Endothelial cell of umbilical vein (primary cell): ENCODE data around the gene NKD2. TPM values are rescaled to one million over a fixed set of nuclear protein-coding genes. Genes with fewer than 3 reads are reported as not detected.

Source experiments
- BruUV-seq: library from RNA; stranded (reverse); fragments of 400-500 nt; replicated peaks from 2 replicates; lab custom pipeline; 2021; lab: Mats Ljungman, UMichigan
- CTCF ChIA-PET: fragments of 300-600, 350-600 bp; sonication (Branson Sonifier 250); formaldehyde crosslinking; loops from one replicate; lab custom pipeline; 2021; ENCODE audit warnings: antibody characterized with exemption, inconsistent platforms; lab: Charles Lee
- POLR2A ChIA-PET: fragments of 300-600, 350-600 bp; sonication (Branson Sonifier 250); formaldehyde crosslinking; loops from one replicate; lab custom pipeline; 2021; ENCODE audit warnings: antibody characterized with exemption, inconsistent platforms; lab: Charles Lee
- DNase-seq: peaks from one replicate; pipeline ENCODE4 v3.0.0-alpha.2; 2011; ENCODE audit warnings: low read depth, low spot score
- FAIRE-seq: peaks from 2 replicates; lab custom pipeline; 2011; peaks lifted over from hg19 to GRCh38; lab: Jason Lieb, UNC
- H2AFZ ChIP-seq: 2 replicates; pipeline ENCODE4 v1.6.0; 2012; ENCODE audit warnings: low read depth, low read length, control low read depth, inconsistent platforms
- H3K27ac ChIP-seq: 2 replicates; pipeline ENCODE4 v1.5.1; 2011; ENCODE audit warnings: low read depth, mild to moderate bottlenecking, control low read depth, low read length, moderate library complexity; ENCODE audit not compliant: insufficient read depth
- H3K27me3 ChIP-seq, 2 experiments: 2 replicates each; pipeline versions ENCODE4 v1.6.0 to v1.6.1; 2011; ENCODE audit warnings: low read length in 2 of 2, mixed read lengths in 1 of 2; ENCODE audit not compliant: control insufficient read depth in 2 of 2, insufficient read depth in 2 of 2
- H3K36me3 ChIP-seq, 2 experiments: 2 replicates in 1 of 2; 3 replicates in 1 of 2; pipeline ENCODE4 v1.5.1; 2011; ENCODE audit warnings: low read length in 2 of 2, mild to moderate bottlenecking in 1 of 2, moderate library complexity in 1 of 2; ENCODE audit not compliant: control insufficient read depth in 2 of 2, insufficient read depth in 2 of 2; ENCODE audit errors: extremely low read depth in 1 of 2
- H3K4me1 ChIP-seq: 3 replicates; pipeline ENCODE4 v1.5.1; 2011; ENCODE audit warnings: mild to moderate bottlenecking, low read length; ENCODE audit not compliant: control insufficient read depth, insufficient read depth; ENCODE audit errors: extremely low read depth
- H3K4me2 ChIP-seq: 2 replicates; pipeline ENCODE4 v1.6.1; 2011; ENCODE audit warnings: low read length, control low read depth, mixed read lengths; ENCODE audit not compliant: insufficient read depth
- H3K4me3 ChIP-seq, 3 experiments: fragments of 200-600 bp in 1 of 3; sonication (generic), shearing (Covaris generic) in 1 of 3; replicated peaks in 1 of 3; 2 replicates each; pipeline ENCODE4 v1.5.1; 2011 to 2016; ENCODE audit warnings: control low read depth in 3 of 3, low read length in 3 of 3, mild to moderate bottlenecking in 2 of 3, inconsistent platforms in 1 of 3, low read depth in 1 of 3, moderate library complexity in 1 of 3; ENCODE audit not compliant: insufficient read depth in 1 of 3
- H3K79me2 ChIP-seq: 2 replicates; pipeline ENCODE4 v1.6.0; 2012; ENCODE audit warnings: low read length, inconsistent platforms; ENCODE audit not compliant: control insufficient read depth, insufficient read depth
- H3K9ac ChIP-seq: replicated peaks from 2 replicates; pipeline ENCODE3; 2011; ENCODE audit warnings: low read length, control low read depth; ENCODE audit not compliant: insufficient read depth; ENCODE audit errors: extremely low read depth
- H3K9me1 ChIP-seq: replicated peaks from 3 replicates; pipeline ENCODE4 v1.6.0; 2011; ENCODE audit warnings: mild to moderate bottlenecking, low read length; ENCODE audit not compliant: control insufficient read depth, insufficient read depth; ENCODE audit errors: extremely low read depth
- H3K9me3 ChIP-seq: replicated peaks from 2 replicates; pipeline ENCODE4 v1.5.1; 2012; ENCODE audit warnings: low read length, inconsistent platforms; ENCODE audit not compliant: control insufficient read depth, insufficient read depth
- H4K20me1 ChIP-seq: replicated peaks from 2 replicates; pipeline ENCODE3; 2011; ENCODE audit warnings: mild to moderate bottlenecking, low read length; ENCODE audit not compliant: control insufficient read depth, insufficient read depth; ENCODE audit errors: extremely low read depth
- EZH2 ChIP-seq: IDR thresholded peaks from 2 replicates; pipeline ENCODE4 v1.6.1; 2012; ENCODE audit warnings: borderline replicate concordance, low read depth, mild to moderate bottlenecking, moderate library complexity, low read length, inconsistent platforms; ENCODE audit not compliant: severe bottlenecking
- FOS ChIP-seq: IDR thresholded peaks from 2 replicates; pipeline ENCODE4 v1.6.1; 2011; ENCODE audit warnings: mild to moderate bottlenecking, low read length, moderate library complexity, borderline replicate concordance; ENCODE audit not compliant: insufficient read depth
- GATA2 ChIP-seq: IDR thresholded peaks from 2 replicates; pipeline ENCODE4 v1.7.0; 2011; ENCODE audit warnings: low read depth, mild to moderate bottlenecking, moderate library complexity, mixed read lengths, low read length; ENCODE audit not compliant: insufficient read length, insufficient read depth
- JUN ChIP-seq: IDR thresholded peaks from 2 replicates; pipeline ENCODE4 v1.6.1; 2011; ENCODE audit warnings: borderline replicate concordance, low read depth; ENCODE audit not compliant: insufficient read length, insufficient read depth
- MYC ChIP-seq: IDR thresholded peaks from one replicate; pipeline ENCODE4 v1.6.1; 2011; ENCODE audit warnings: mild to moderate bottlenecking, low read depth, low read length
- POLR2A ChIP-seq: IDR thresholded peaks from 2 replicates; pipeline ENCODE4 v1.6.1; 2012; ENCODE audit warnings: low read depth, mild to moderate bottlenecking, control low read depth, low read length
- POLR2AphosphoS5 ChIP-seq: IDR thresholded peaks from 2 replicates; pipeline ENCODE4 v1.6.1; 2012; ENCODE audit warnings: low read depth, mild to moderate bottlenecking, control low read depth, low read length, moderate library complexity; ENCODE audit not compliant: insufficient read depth
- dilution Hi-C: fragments of 300-500 bp; cut with MboI; formaldehyde crosslinking; loops from one replicate; pipeline ENCODE4 v1.15.0; 2019; ENCODE audit warnings: low sequenced_read_pairs; ENCODE audit not compliant: extremely low pct_ligation_motif_present
- intact Hi-C: fragments of 100-400 bp; cut with micrococcal nuclease; formaldehyde crosslinking; loops from one replicate; pipeline ENCODE4 v1.10.0; 2022
- polyA plus RNA-seq, 4 experiments: library from polyadenylated mRNA; depleted of rRNA in 3 of 4; stranded (reverse) in 3 of 4; unstranded in 1 of 4; fragments of >200 nt; gene quantifications; 2 replicates each; pipeline versions ENCODE4 v1.2.1 to v1.2.3, GENCODE V29; 2011 to 2012; ENCODE audit warnings: missing spikeins in 1 of 4
- total RNA-seq: library from RNA; stranded (reverse); gene quantifications from 2 replicates; pipeline ENCODE4 v1.2.3, GENCODE V29; 2021
- TF ChIP-seq, protein P1 (sequence below): IDR thresholded peaks from 2 replicates; pipeline ENCODE4 v1.6.1; 2011; ENCODE audit not compliant: insufficient read depth, insufficient read length
- TF ChIP-seq, protein P2 (sequence below), 2 donors: IDR thresholded peaks; 1 replicate in 1 of 2; 2 replicates in 1 of 2; pipeline ENCODE4 v1.5.1; 2011; ENCODE audit warnings: low read length in 2 of 2, mild to moderate bottlenecking in 2 of 2, moderate library complexity in 2 of 2, control low read depth in 1 of 2, inconsistent platforms in 1 of 2, low read depth in 1 of 2; ENCODE audit not compliant: insufficient read depth in 1 of 2; ENCODE audit errors: extremely low read depth in 1 of 2

Gene NKD2
- total and polyA plus RNA-seq, 2 donors (not counting 3 experiments of a cell fraction or from before 2014, with no cell fraction given), result 0.08 TPM; not detected in 1

DNA sequence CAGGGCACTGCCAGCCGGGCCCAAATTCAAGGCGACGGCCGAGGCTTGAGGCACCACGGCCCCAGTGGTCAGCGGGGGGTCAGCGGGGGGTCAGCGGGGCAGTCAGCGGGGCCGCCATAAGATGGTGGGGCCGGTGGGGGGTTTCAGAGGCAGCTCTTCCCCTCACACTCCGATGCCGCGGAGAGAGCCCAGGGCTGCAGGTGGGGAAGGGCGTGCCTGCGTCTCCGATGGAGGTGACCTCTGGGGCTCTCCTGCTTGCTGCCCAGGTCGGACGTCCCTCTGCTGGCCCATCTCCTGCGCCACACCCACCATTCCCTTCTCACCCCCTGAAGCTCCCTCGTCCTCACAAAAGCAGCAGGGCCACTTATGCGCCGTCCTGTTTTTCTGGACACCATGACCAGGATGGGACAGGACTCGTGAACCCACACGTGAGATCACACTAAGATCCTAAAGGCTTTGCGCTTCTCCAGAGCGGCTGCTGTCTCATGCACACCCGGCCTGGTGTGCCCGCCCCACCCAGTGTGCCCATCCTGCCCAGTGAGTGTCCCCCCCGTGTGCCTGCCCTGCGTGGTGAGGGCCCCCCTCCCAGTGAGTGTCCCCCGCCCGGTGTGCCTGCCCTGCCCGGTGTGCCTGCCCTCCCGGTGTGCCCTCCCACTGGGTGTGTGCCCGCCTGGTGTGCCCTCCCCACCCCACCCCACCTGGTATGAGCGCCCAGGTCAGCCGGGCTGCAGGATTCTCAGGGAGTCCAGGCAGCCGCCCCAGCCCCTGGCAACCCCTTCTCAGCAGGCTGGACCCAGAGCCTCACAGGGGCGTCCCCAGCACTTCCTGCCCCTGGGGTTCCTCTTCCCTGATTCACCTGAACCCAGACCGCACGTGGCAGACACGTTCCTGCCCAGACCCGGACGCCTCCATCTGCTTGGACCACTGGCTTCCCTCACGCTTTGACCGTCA is 48.7 kb upstream of the NKD2 start:
- Histone ChIP-seq H3K9ac (no peak overlapping the region), H3K27me3 (no peaks in the 10 kb centered on the region), H2AFZ (no peak overlapping the region), H3K9me3 (no peaks in the 10 kb centered on the region), H3K4me3 (no peak overlapping the region), H4K20me1 (no peaks in the 10 kb centered on the region), H3K27ac (no peak overlapping the region), H3K4me1 (peaks cover 19% of the 10 kb centered on the region), H3K4me2 (no peak overlapping the region), H3K79me2 (no peaks in the 10 kb centered on the region), H3K9me1 (no peaks in the 10 kb centered on the region), H3K36me3 (no peaks in the 10 kb centered on the region)
- dilution Hi-C loops (no loop called here), intact Hi-C loops (no loop called here)
- TF ChIP-seq MYC, result no peak
- TF ChIP-seq JUN, result no peak
- no peak for TF ChIP-seq FOS
- no peak for TF ChIP-seq POLR2A
- TF ChIP-seq GATA2, result no peak
- TF ChIP-seq, protein P1, sequence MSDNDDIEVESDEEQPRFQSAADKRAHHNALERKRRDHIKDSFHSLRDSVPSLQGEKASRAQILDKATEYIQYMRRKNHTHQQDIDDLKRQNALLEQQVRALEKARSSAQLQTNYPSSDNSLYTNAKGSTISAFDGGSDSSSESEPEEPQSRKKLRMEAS, result no peak
- no peak for TF ChIP-seq POLR2AphosphoS5
- TF ChIP-seq EZH2, result no peak
- TF ChIP-seq, protein P2, sequence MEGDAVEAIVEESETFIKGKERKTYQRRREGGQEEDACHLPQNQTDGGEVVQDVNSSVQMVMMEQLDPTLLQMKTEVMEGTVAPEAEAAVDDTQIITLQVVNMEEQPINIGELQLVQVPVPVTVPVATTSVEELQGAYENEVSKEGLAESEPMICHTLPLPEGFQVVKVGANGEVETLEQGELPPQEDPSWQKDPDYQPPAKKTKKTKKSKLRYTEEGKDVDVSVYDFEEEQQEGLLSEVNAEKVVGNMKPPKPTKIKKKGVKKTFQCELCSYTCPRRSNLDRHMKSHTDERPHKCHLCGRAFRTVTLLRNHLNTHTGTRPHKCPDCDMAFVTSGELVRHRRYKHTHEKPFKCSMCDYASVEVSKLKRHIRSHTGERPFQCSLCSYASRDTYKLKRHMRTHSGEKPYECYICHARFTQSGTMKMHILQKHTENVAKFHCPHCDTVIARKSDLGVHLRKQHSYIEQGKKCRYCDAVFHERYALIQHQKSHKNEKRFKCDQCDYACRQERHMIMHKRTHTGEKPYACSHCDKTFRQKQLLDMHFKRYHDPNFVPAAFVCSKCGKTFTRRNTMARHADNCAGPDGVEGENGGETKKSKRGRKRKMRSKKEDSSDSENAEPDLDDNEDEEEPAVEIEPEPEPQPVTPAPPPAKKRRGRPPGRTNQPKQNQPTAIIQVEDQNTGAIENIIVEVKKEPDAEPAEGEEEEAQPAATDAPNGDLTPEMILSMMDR (IDR thresholded peaks at IDR 0.05; ENCODE audit: extremely low read depth in 1 of 2, insufficient read depth in 1 of 2, low read depth in 1 of 2, low read length in 2 of 2), result no peak
- ChIA-PET POLR2A (no interaction called here), CTCF (interaction anchor here (1.0 kb wide), 1 partner anchor 10 kb away, joined by 3 read pairs; no protein-coding TSS in a partner anchor)
- no TSS peak for BruUV-seq
- no peak for DNase-seq
- no peak for FAIRE-seq
